ENCODE data around the gene FAT1.
A peak's percentile ranks its signal among the peaks of the same experiment; 100 is the strongest.

FAT1 gene

GRCh38 chr4:186591651-186592050 lies 132.0 kb downstream of the FAT1 start:
- no peak overlapping the region for H3K9ac ChIP-seq (ENCODE audit: low read depth in 1 of 2, low read length in 2 of 2)

GRCh38 chr4:186588503-186588902 lies 135.2 kb downstream of the FAT1 start:
- H3K27me3 ChIP-seq (ENCODE audit: control insufficient read depth in 1 of 2, insufficient read depth in 2 of 2, low read length in 2 of 2): no peaks in the 10 kb centered on the region
- no peak overlapping the region for H3K27ac ChIP-seq (ENCODE audit: low read depth, low read length)
- H3K9ac ChIP-seq (ENCODE audit: low read depth in 1 of 2, low read length in 2 of 2): no peak overlapping the region
- peaks cover 31 to 72% of the 10 kb centered on the region in 2 donors for H3K36me3 ChIP-seq (ENCODE audit: control insufficient read depth in 1 of 2, insufficient read depth in 2 of 2, low read length in 2 of 2)
- H3K4me1 ChIP-seq (ENCODE audit: control insufficient read depth in 1 of 2, insufficient read depth in 2 of 2, low read length in 2 of 2): no peaks in the 10 kb centered on the region
- no peak overlapping the region for H3K4me3 ChIP-seq (ENCODE audit: low read depth in 1 of 2, low read length in 2 of 2)
- H3K9me3 ChIP-seq (ENCODE audit: control insufficient read depth in 1 of 2, low read length in 2 of 2): no peaks in the 10 kb centered on the region

More at GRCh38 chr4:186591651-186592050, 132.0 kb downstream of the FAT1 start:
- H3K36me3 ChIP-seq (ENCODE audit: control insufficient read depth in 1 of 2, insufficient read depth in 2 of 2, low read length in 2 of 2): peaks cover 36 to 70% of the 10 kb centered on the region in 2 donors
- no peaks in the 10 kb centered on the region for H3K4me1 ChIP-seq (ENCODE audit: control insufficient read depth in 1 of 2, insufficient read depth in 2 of 2, low read length in 2 of 2)
- no peak overlapping the region for H3K27ac ChIP-seq (ENCODE audit: low read depth, low read length)
- no peak overlapping the region for H3K4me3 ChIP-seq (ENCODE audit: low read depth in 1 of 2, low read length in 2 of 2)
- no peaks in the 10 kb centered on the region for H3K9me3 ChIP-seq (ENCODE audit: control insufficient read depth in 1 of 2, low read length in 2 of 2)
- H3K27me3 ChIP-seq (ENCODE audit: control insufficient read depth in 1 of 2, insufficient read depth in 2 of 2, low read length in 2 of 2): no peaks in the 10 kb centered on the region

GRCh38 chr4:186587416-186588018 lies 136.1 kb downstream of the FAT1 start:
- no peak overlapping the region for H3K27ac ChIP-seq (ENCODE audit: low read depth, low read length)
- H3K27me3 ChIP-seq (ENCODE audit: control insufficient read depth in 1 of 2, insufficient read depth in 2 of 2, low read length in 2 of 2): no peaks in the 10 kb centered on the region
- no peak overlapping the region for H3K4me3 ChIP-seq (ENCODE audit: low read depth in 1 of 2, low read length in 2 of 2)
- H3K4me1 ChIP-seq (ENCODE audit: control insufficient read depth in 1 of 2, insufficient read depth in 2 of 2, low read length in 2 of 2): no peaks in the 10 kb centered on the region
- H3K36me3 ChIP-seq (ENCODE audit: control insufficient read depth in 1 of 2, insufficient read depth in 2 of 2, low read length in 2 of 2): peaks cover 25 to 68% of the 10 kb centered on the region in 2 donors
- H3K9me3 ChIP-seq (ENCODE audit: control insufficient read depth in 1 of 2, low read length in 2 of 2): no peaks in the 10 kb centered on the region
- no peak overlapping the region for H3K9ac ChIP-seq (ENCODE audit: low read depth in 1 of 2, low read length in 2 of 2)

DNA sequence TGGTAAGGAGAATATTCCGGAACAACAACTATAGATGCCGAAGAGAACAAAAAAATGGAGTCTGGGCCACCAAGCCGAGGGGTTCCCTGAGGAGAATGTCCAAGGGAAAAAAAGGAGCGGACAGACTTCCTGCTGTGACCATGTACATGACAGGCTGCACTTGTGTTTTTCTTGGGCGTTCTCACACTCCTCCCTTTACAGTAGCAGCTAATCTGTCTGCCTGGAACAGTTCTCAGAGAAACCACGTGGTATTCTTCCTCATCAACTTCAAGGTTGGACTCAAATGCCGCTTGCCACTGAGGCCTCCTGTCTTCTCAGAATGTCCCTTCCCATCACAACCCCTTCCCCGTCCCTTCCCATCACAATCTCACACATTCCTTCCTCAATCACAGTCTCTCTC lies 137.5 kb downstream of the FAT1 start:
- Histone ChIP-seq H3K9me3 (ENCODE audit: control insufficient read depth in 1 of 2, low read length in 2 of 2) (no peaks in the 10 kb centered on the region), H3K27ac (ENCODE audit: low read depth, low read length) (no peak overlapping the region), H3K27me3 (ENCODE audit: control insufficient read depth in 1 of 2, insufficient read depth in 2 of 2, low read length in 2 of 2) (no peaks in the 10 kb centered on the region), H3K9ac (ENCODE audit: low read depth in 1 of 2, low read length in 2 of 2) (no peak overlapping the region), H3K36me3 (ENCODE audit: control insufficient read depth in 1 of 2, insufficient read depth in 2 of 2, low read length in 2 of 2) (peaks cover 23 to 62% of the 10 kb centered on the region in 2 donors), H3K4me3 (ENCODE audit: low read depth in 1 of 2, low read length in 2 of 2) (no peak overlapping the region), H3K4me1 (ENCODE audit: control insufficient read depth in 1 of 2, insufficient read depth in 2 of 2, low read length in 2 of 2) (no peaks in the 10 kb centered on the region)

GRCh38 chr4:186584912-186585311 lies 138.7 kb downstream of the FAT1 start:
- Histone ChIP-seq H3K36me3 (ENCODE audit: control insufficient read depth in 1 of 2, insufficient read depth in 2 of 2, low read length in 2 of 2) (peaks cover 20 to 52% of the 10 kb centered on the region in 2 donors), H3K27ac (ENCODE audit: low read depth, low read length) (no peak overlapping the region), H3K4me1 (ENCODE audit: control insufficient read depth in 1 of 2, insufficient read depth in 2 of 2, low read length in 2 of 2) (no peaks in the 10 kb centered on the region), H3K9ac (ENCODE audit: low read depth in 1 of 2, low read length in 2 of 2) (no peak overlapping the region), H3K4me3 (ENCODE audit: low read depth in 1 of 2, low read length in 2 of 2) (no peak overlapping the region), H3K27me3 (ENCODE audit: control insufficient read depth in 1 of 2, insufficient read depth in 2 of 2, low read length in 2 of 2) (no peaks in the 10 kb centered on the region), H3K9me3 (ENCODE audit: control insufficient read depth in 1 of 2, low read length in 2 of 2) (no peaks in the 10 kb centered on the region)

DNA sequence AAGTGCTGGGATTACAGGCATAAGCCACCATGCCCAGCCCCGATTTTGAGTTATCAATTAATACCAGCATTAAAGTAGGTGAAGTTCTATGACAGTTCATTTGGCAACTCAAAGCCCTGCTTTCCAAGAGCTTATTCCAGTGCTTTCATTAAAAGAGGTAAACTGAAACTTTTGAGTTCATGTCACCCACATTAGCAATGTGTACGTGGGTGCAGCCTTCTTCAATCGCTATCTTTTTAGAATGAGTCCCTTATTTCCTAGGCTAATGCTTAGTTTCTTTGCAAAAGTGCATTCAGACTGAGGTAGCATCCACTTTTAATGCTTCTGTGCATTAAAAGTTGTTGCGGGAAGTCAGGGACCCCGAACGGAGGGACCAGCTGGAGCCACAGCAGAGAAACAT lies 142.2 kb downstream of the FAT1 start:
- H3K36me3 ChIP-seq (ENCODE audit: control insufficient read depth in 1 of 2, insufficient read depth in 2 of 2, low read length in 2 of 2): peaks cover 12 to 30% of the 10 kb centered on the region in 2 donors
- H3K9me3 ChIP-seq (ENCODE audit: control insufficient read depth in 1 of 2, low read length in 2 of 2): no peaks in the 10 kb centered on the region
- no peak overlapping the region for H3K9ac ChIP-seq (ENCODE audit: low read depth in 1 of 2, low read length in 2 of 2)
- H3K27ac ChIP-seq (ENCODE audit: low read depth, low read length): no peak overlapping the region
- H3K4me3 ChIP-seq (ENCODE audit: low read depth in 1 of 2, low read length in 2 of 2): no peak overlapping the region
- H3K4me1 ChIP-seq (ENCODE audit: control insufficient read depth in 1 of 2, insufficient read depth in 2 of 2, low read length in 2 of 2): no peaks in the 10 kb centered on the region
- H3K27me3 ChIP-seq (ENCODE audit: control insufficient read depth in 1 of 2, insufficient read depth in 2 of 2, low read length in 2 of 2): no peaks in the 10 kb centered on the region

DNA sequence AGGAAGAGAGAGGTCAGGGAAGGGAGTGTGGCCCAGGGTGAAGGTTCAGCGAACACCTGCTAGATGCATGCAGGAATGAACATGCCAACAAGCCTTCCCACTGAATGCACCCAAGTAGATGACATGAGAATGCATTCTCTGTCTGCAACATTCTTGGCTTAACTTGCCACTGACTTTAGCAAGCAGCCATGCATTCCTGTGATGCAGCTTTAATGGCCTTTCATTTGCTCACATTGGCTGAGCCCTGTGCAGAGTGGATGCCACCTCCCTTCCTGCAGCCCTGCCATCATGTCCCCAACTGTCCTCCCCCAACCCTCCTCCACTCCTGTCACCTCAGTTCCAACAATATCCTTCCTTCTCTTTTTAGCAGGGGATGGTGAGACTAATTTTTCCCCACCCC lies 143.0 kb downstream of the FAT1 start:
- Histone ChIP-seq H3K9ac (ENCODE audit: low read depth in 1 of 2, low read length in 2 of 2) (no peak overlapping the region), H3K4me3 (ENCODE audit: low read depth in 1 of 2, low read length in 2 of 2) (no peak overlapping the region), H3K36me3 (ENCODE audit: control insufficient read depth in 1 of 2, insufficient read depth in 2 of 2, low read length in 2 of 2) (peaks cover 9 to 22% of the 10 kb centered on the region in 2 donors)

GRCh38 chr4:186570193-186570996 lies 153.3 kb downstream of the FAT1 start:
- no peaks in the 10 kb centered on the region for H3K27me3 ChIP-seq (ENCODE audit: control insufficient read depth in 1 of 2, insufficient read depth in 2 of 2, low read length in 2 of 2)
- peak overlapping the region; percentile 56 to 67 for H3K4me3 ChIP-seq (ENCODE audit: low read depth in 1 of 2, low read length in 2 of 2)
- peak overlapping the region; percentile 8 to 50 for H3K9ac ChIP-seq (ENCODE audit: low read depth in 1 of 2, low read length in 2 of 2)
- H3K9me3 ChIP-seq (ENCODE audit: control insufficient read depth in 1 of 2, low read length in 2 of 2): no peaks in the 10 kb centered on the region
- H3K36me3 ChIP-seq (ENCODE audit: control insufficient read depth in 1 of 2, insufficient read depth in 2 of 2, low read length in 2 of 2): no peaks in the 10 kb centered on the region
- no peak overlapping the region for H3K27ac ChIP-seq (ENCODE audit: low read depth, low read length)
- H3K4me1 ChIP-seq (ENCODE audit: control insufficient read depth in 1 of 2, insufficient read depth in 2 of 2, low read length in 2 of 2): peaks cover 8 to 14% of the 10 kb centered on the region in 2 donors

More for the DNA sequence above, 143.0 kb downstream of the FAT1 start:
- Histone ChIP-seq H3K4me1 (ENCODE audit: control insufficient read depth in 1 of 2, insufficient read depth in 2 of 2, low read length in 2 of 2) (no peaks in the 10 kb centered on the region), H3K27ac (ENCODE audit: low read depth, low read length) (no peak overlapping the region), H3K9me3 (ENCODE audit: control insufficient read depth in 1 of 2, low read length in 2 of 2) (no peaks in the 10 kb centered on the region), H3K27me3 (ENCODE audit: control insufficient read depth in 1 of 2, insufficient read depth in 2 of 2, low read length in 2 of 2) (no peaks in the 10 kb centered on the region)

GRCh38 chr4:186569533-186570192 lies 154.0 kb downstream of the FAT1 start:
- H3K27me3 ChIP-seq (ENCODE audit: control insufficient read depth in 1 of 2, insufficient read depth in 2 of 2, low read length in 2 of 2): no peaks in the 10 kb centered on the region
- H3K9me3 ChIP-seq (ENCODE audit: control insufficient read depth in 1 of 2, low read length in 2 of 2): no peaks in the 10 kb centered on the region
- no peaks in the 10 kb centered on the region for H3K36me3 ChIP-seq (ENCODE audit: control insufficient read depth in 1 of 2, insufficient read depth in 2 of 2, low read length in 2 of 2)
- no peak overlapping the region for H3K27ac ChIP-seq (ENCODE audit: low read depth, low read length)
- peaks cover 8 to 14% of the 10 kb centered on the region in 2 donors for H3K4me1 ChIP-seq (ENCODE audit: control insufficient read depth in 1 of 2, insufficient read depth in 2 of 2, low read length in 2 of 2)
- H3K4me3 ChIP-seq (ENCODE audit: low read depth in 1 of 2, low read length in 2 of 2): peak overlapping the region; percentile 56 to 67
- peak overlapping the region; percentile 8 to 50 for H3K9ac ChIP-seq (ENCODE audit: low read depth in 1 of 2, low read length in 2 of 2)

DNA sequence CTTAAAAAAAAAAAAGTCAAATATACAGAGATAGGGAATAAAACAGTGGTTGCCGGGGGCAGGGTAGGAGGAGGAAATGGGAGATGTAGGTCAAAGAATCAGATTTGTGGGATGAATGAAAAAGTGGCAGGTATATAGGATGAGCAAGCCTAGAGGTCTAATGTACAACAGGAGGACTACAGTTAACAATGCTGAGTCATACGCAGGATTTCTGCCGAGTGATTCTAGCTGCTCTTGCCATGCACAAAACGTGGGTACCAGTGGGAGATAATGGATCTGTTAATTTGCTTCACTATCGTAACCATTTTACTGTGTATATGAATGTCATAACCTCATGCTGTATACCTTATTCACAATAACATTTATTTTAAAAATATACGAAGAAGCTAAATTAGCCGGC lies 157.6 kb downstream of the FAT1 start:
- H3K27me3 ChIP-seq (ENCODE audit: control insufficient read depth in 1 of 2, insufficient read depth in 2 of 2, low read length in 2 of 2): no peaks in the 10 kb centered on the region
- H3K9ac ChIP-seq (ENCODE audit: low read depth in 1 of 2, low read length in 2 of 2): no peak overlapping the region
- peaks cover 8 to 14% of the 10 kb centered on the region in 2 donors for H3K4me1 ChIP-seq (ENCODE audit: control insufficient read depth in 1 of 2, insufficient read depth in 2 of 2, low read length in 2 of 2)
- no peak overlapping the region for H3K27ac ChIP-seq (ENCODE audit: low read depth, low read length)
- H3K36me3 ChIP-seq (ENCODE audit: control insufficient read depth in 1 of 2, insufficient read depth in 2 of 2, low read length in 2 of 2): no peaks in the 10 kb centered on the region
- H3K4me3 ChIP-seq (ENCODE audit: low read depth in 1 of 2, low read length in 2 of 2): no peak overlapping the region
- H3K9me3 ChIP-seq (ENCODE audit: control insufficient read depth in 1 of 2, low read length in 2 of 2): no peaks in the 10 kb centered on the region

Measured in duodenal mucosa (tissue), 2 donors.